ENCODE results near the gene NAGK. TPM values are rescaled to one million over a fixed set of nuclear protein-coding genes. Genes with fewer than 3 reads are reported as not detected.
"Not testable (repeated sequence)": the region's sequence is repeated elsewhere in the genome, so short reads cannot be mapped to it uniquely, and the experiment has no call there.

The NAGK gene
- total RNA-seq, 1 donor from 2014 or later: 119 TPM

GRCh38 chr2:71045865-71046548 lies 22.4 kb upstream of the NAGK start:
- no peak for DNase-seq (ENCODE audit: low read depth)
- H3K4me3 ChIP-seq (ENCODE audit: low read depth, low read length): no peak overlapping the region
- TF ChIP-seq CTCF (conservative IDR thresholded peaks at IDR 0.05; ENCODE audit: low read depth, low read length): no peak

- no peak overlapping the region for H3K4me3 ChIP-seq (ENCODE audit: low read depth, low read length)
Observed at GRCh38 chr2:71048096-71048495, 20.4 kb upstream of the NAGK start.

DNA sequence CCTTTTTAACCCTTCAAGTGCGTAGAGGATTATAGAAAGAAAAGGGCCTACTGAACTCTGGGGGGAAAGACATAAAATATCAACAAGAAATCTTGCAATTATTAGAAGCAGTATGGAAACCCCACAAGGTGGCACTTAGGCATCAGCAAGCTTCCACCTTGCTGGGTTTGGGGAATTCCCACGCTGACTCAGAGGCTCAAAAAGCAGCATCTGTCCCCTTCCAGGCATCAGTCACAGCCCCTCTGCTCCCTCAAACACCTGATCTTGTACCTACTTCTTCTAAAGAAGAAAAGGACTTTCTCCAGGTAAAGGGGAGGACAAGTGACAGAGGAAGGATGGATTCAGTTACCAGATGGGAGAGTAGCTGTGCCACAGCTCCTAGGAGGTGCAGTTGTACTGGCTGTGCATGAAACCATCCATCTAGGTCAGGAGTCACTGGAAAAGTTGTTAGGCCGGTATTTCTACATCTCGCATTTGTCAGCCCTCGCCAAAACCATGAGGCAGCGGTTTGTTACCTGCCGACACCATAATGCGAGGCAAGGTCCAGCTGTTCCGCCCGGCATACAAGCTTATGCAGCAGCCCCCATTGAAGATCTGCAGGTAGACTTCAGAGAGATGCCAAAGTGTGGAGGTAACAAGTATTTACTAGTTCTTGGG lies 18.6 kb upstream of the NAGK start:
- not testable (repeated sequence) for DNase-seq (ENCODE audit: low read depth); H3K4me3 ChIP-seq (ENCODE audit: low read depth, low read length)

More at GRCh38 chr2:71048096-71048495, 20.4 kb upstream of the NAGK start:
- DNase-seq (ENCODE audit: low read depth): no peak
- TF ChIP-seq CTCF (conservative IDR thresholded peaks at IDR 0.05; ENCODE audit: low read depth, low read length): no peak

DNA sequence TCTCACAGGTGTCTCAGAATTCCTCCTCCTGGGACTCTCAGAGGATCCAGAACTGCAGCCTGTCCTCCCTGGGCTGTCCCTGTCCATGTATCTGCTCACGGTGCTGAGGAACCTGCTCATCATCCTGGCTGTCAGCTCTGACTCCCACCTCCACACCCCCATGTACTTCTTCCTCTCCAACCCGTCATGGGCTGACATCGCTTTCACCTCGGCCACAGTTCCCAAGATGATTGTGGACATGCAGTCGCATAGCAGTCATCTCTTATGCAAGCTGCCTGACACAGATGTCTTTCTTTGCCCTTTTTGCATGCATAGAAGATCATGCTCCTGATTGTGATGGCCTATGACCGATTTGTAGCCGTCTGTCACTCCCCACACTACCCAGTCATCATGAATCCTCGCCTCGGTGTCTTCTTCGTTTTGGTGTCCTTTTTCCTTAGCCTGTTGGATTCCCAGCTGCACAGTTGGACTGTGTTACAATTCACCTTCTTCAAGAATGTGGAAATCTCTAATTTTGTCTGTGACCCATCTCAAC lies 13.2 kb upstream of the NAGK start:
- not testable (repeated sequence) for H3K4me3 ChIP-seq (ENCODE audit: low read depth, low read length); DNase-seq (ENCODE audit: low read depth)

DNA sequence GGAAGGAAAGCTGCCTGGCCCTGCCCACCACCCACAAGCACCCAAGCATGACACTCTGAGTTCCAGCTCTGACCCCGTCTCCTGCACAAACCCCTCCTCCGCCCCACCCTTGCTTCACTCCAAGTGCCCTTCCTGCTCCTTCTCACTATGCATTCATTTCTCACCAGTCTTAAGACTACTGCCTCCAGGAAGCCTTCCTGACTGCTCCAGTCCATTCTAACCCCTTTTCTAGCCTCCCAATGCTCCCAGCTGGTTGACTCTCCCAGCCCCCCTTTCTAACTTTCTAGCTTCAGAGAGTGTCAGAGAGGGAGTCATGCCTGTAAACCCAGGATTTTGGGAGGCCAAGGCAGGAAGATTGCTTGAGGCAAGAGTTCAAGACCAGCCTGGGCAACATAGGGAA lies 8.2 kb upstream of the NAGK start:
- DNase-seq (ENCODE audit: low read depth): no peak
- no peak for TF ChIP-seq CTCF (conservative IDR thresholded peaks at IDR 0.05; ENCODE audit: low read depth, low read length)
- no peak overlapping the region for H3K4me3 ChIP-seq (ENCODE audit: low read depth, low read length)

- no peak overlapping the region for H3K4me3 ChIP-seq (ENCODE audit: low read depth, low read length)
- TF ChIP-seq CTCF (conservative IDR thresholded peaks at IDR 0.05; ENCODE audit: low read depth, low read length): no peak
- DNase-seq (ENCODE audit: low read depth): no peak
Observed at GRCh38 chr2:71060871-71061270, 7.6 kb upstream of the NAGK start.

DNA sequence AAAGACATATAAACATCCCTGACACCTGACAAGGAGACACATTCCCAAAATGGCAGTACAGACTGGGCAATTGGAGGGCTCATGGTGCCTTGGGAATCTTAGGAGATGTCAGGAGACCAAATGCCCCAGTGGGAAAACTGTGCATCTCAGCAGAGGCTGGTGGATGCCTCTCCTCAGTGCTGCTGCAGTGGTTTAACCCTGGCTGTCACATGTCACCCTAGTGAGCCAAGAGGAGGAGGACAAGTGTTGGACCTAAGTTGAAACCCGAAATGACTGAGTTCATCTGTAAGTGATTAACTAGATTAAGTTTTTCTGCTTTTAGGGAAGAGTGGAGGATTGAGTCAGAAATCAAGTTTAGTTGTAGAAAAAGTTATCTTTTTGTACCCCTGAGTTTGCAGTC lies 5.2 kb upstream of the NAGK start:
- no peak for TF ChIP-seq CTCF (conservative IDR thresholded peaks at IDR 0.05; ENCODE audit: low read depth, low read length)
- H3K4me3 ChIP-seq (ENCODE audit: low read depth, low read length): no peak overlapping the region
- no peak for DNase-seq (ENCODE audit: low read depth)

GRCh38 chr2:71064110-71064611 lies 4.3 kb upstream of the NAGK start:
- H3K4me3 ChIP-seq (ENCODE audit: low read depth, low read length): no peak overlapping the region
- TF ChIP-seq CTCF (conservative IDR thresholded peaks at IDR 0.05; ENCODE audit: low read depth, low read length): no peak
- DNase-seq (ENCODE audit: low read depth): no peak
